Stimulated activated CD4-positive, alpha-beta T cell treated with anti-CD3 and anti-CD28 coated beads, Interleukin-12 subunit alpha, Interleukin-12 subunit beta, amount 100 ng/mL, for 4 hours (primary cell): ENCODE measurements around the gene OR10J1.
"Not testable (repeated sequence)": the region's sequence is repeated elsewhere in the genome, so short reads cannot be mapped to it uniquely, and the experiment has no call there.

Experiments used
- DNase-seq: peaks from one replicate; pipeline ENCODE4 v3.0.0-alpha.2; 2020

Gene OR10J1

GRCh38 chr1:159439422-159439821, at the start of gene OR10J1:
Gene OR10J1, plus strand, starts transcription at chr1:159439722. Its CDS starts 70 bp downstream, at chr1:159439792.
- DNase-seq: no peak

GRCh38 chr1:159406821-159407220, 32.7 kb upstream of the OR10J1 start:
- DNase-seq: no peak

GRCh38 chr1:159408862-159409400, 30.6 kb upstream of the OR10J1 start:
- DNase-seq: no peak

- no peak for DNase-seq
Measured at GRCh38 chr1:159421821-159422220, 17.7 kb upstream of the OR10J1 start.

- DNase-seq: no peak
Measured at GRCh38 chr1:159428536-159428935, 11.0 kb upstream of the OR10J1 start.

- no peak for DNase-seq
Measured at GRCh38 chr1:159429074-159429861, 10.3 kb upstream of the OR10J1 start.

GRCh38 chr1:159430985-159431384, 8.5 kb upstream of the OR10J1 start:
- DNase-seq: no peak

- DNase-seq: no peak
Measured at GRCh38 chr1:159431904-159432303, 7.6 kb upstream of the OR10J1 start, which contains the start of gene OR10J4. Gene OR10J4, plus strand, starts transcription at chr1:159432204.

GRCh38 chr1:159436469-159436868, 3.1 kb upstream of the OR10J1 start:
- DNase-seq: no peak

- DNase-seq: no peak
Measured at GRCh38 chr1:159441360-159441759, 1.8 kb downstream of the OR10J1 start.

GRCh38 chr1:159442428-159442827, 2.9 kb downstream of the OR10J1 start:
- no peak for DNase-seq

- DNase-seq: no peak
Measured at GRCh38 chr1:159443066-159443750, 3.7 kb downstream of the OR10J1 start.

GRCh38 chr1:159444511-159444910, 5.0 kb downstream of the OR10J1 start:
- no peak for DNase-seq

GRCh38 chr1:159448181-159448580, 8.7 kb downstream of the OR10J1 start:
- no peak for DNase-seq

- DNase-seq: not testable (repeated sequence)
Measured at GRCh38 chr1:159449605-159450004, 10.1 kb downstream of the OR10J1 start.

- no peak for DNase-seq
Measured at GRCh38 chr1:159459551-159459950, 20.0 kb downstream of the OR10J1 start.

- no peak for DNase-seq
Measured at GRCh38 chr1:159465191-159465603, 25.7 kb downstream of the OR10J1 start.

- no peak for DNase-seq
Measured at GRCh38 chr1:159468321-159468720, 28.8 kb downstream of the OR10J1 start.

GRCh38 chr1:159469921-159470533, 30.5 kb downstream of the OR10J1 start:
- DNase-seq: no peak

GRCh38 chr1:159473335-159473734, 33.8 kb downstream of the OR10J1 start:
- no peak for DNase-seq

GRCh38 chr1:159474926-159475325, 35.4 kb downstream of the OR10J1 start:
- DNase-seq: no peak

- no peak for DNase-seq
Measured at GRCh38 chr1:159483501-159483900, 44.0 kb downstream of the OR10J1 start.
